Measurements from ENCODE around the gene ITPKA.
"Not testable (repeated sequence)": the region's sequence is repeated elsewhere in the genome, so short reads cannot be mapped to it uniquely, and the experiment has no call there.

Gene ITPKA

DNA sequence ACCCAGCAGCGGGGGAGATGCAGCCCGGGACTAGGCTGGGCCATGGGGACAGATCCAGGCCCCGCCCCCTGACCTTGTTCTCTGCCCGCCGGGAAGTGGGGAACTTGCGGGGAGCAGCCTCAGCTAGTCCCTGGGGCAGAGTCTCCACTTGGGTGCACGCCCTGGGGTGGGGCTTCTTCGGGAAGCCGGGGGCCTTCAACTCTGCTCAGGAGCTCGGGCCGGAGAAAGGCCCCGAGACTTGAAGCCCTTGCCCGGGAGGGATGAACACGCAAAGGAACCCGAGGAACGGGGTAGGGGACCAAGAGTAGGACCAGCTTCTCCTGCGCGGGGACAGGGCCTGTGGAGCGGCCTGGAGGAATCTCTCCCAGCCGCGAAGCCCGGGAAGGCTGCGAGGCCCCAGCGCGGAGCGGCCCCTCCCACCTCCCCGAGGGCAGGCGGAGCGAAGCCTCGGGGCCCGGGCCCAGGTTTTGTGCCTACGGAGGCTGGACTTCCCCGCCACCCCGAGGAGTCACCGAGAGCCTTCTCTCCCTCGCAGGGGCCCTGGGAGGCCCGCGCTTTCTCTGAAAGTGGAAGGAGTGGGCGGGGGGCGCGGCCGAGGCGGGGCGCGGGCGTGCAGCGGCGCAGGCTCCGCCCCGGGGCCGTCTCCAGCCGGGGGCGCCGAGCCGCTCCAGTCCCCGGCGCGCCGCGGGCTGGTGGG is at the start of gene ITPKA:
Gene ITPKA, plus strand, starts transcription at position 670 of the 697 bp plus-strand sequence. CDS start 54 bp downstream, outside the sequence.
- H3K4me3 ChIP-seq (ENCODE audit: low read depth, low read length), result peak within 1 kb of the TSS; percentile 35

DNA sequence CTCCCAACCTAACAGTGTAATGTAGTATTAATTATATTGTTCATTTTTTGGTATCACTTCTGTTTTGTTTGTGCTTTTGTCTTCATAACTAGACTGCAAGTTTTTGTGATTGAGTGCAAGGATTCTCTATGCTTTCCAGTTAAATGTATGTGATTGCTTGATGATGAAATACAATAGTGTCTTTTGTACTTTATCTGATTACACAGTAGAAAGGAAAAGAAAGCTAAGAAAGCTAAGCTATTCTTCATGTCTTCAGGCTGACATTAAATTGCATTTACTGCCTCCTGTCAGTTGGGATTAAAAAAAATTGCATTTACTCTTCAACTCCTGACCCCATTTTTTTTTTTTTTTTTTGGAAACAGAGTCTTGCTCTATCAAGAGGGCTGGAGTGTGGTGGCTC is 48.3 kb upstream of the ITPKA start:
- H3K4me3 ChIP-seq (ENCODE audit: low read depth, low read length), result no peak overlapping the region

DNA sequence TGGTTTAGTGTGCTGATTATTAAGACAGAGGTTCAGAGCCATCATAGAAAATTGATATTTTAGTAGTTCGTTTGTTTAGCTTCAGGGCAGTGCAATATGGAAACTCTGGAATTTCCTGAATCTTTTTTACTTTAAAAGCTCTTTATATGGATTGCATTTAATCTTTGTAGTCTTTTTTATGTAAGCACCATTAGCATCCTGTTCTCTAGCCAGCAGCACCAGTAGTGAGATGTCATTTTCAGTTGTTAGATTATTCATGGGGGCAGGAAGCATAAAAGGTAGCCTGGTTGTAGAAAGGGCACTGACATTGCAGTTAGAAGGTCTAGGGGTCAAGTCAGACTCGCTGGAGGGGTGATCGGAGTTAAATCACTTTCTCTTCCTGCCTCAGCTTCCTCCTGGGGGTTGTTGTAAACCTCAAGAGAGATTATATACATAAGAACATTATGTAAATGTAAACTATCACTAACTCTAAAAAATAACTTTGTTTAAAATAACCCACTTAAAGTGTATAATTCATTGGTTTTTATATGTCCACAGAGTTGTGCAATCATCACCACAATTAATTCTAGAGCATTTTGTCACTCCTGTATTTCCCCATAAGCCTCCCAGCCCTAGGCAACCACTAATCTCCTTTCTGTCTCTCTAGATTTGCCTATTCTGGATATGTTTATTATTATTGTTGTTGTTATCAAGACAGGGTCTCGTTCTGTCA is 31.4 kb upstream of the ITPKA start:
- no peak overlapping the region for H3K4me3 ChIP-seq (ENCODE audit: low read depth, low read length)

DNA sequence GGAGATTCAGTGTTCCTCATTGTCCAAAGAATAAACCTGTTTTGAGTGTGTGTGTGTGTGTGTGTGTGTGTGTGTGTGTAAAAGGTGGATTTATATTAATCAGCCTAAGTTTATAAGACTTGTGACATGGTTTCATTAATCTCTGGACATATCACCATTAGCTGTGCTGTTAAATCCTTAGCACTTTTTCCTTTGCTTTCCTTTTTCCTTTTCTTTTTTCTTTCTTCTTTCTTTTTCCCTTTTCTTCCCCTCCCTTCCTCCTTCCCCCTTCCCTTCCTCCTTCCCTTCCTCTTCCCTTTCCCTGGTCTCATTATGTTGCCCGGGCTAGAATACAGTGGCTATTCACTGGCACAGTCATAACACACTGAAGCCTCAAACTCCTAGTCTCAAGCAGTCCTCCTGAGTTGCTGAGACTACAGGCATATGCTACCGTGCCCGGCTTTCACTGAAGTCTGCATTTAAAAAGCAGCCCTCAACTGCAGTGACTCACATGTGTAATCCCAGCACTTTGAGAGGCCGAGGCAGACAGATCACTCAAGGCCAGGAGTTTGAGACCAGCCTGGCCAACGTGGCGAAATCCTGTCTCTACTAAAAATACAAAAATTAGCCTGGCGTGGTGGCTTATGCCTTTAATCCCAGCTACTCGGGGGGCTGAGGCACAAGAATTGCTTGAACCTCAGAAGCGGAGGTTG is 28.6 kb upstream of the ITPKA start:
- no peak overlapping the region for H3K4me3 ChIP-seq (ENCODE audit: low read depth, low read length)

DNA sequence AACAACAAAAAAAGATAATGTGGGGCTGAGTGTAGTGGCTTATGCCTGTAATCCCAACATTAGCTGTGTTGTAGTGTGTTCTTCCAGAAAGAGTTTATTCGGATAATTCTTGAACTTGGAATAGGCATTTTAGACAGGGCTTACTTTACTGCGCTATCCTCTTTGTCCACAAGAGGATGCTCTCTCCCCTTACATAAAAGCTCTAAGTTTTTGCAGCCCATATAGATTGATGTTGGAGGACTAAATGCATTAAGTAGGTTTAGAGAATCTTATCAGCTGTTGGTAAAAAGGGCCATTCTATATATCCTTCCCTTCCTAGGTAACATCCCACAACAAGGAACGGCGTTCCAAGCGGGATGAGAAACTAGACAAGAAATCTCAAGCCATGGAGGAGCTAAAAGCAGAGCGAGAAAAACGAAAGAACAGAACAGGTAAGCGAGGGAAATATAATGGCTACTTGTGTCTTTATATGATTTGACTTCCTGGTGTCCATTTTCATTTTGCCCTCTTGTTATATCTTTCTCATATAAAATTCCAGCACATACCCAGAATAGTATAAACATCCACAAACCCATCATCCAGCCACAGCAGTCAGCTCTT is 27.8 kb upstream of the ITPKA start:
- H3K4me3 ChIP-seq (ENCODE audit: low read depth, low read length), result no peak overlapping the region

DNA sequence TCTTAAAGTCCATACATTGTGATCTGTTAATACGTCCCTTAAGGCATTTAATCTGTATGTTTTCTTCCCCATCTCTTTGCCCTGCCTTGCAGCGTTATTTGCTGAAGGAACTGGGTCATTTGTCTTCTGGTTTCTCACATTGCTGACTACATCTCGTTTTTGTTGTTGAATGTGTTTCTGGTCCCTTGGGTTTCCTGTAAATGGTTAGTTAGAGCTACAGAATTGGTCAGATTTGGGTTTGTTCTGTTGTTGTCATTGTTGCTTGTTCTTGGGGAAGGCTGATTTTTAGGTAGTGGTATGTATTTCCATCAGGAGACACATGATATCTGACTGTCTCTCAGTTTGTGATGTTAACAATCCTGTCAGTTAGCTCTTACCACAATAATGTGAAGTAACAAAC is 27.0 kb upstream of the ITPKA start:
- H3K4me3 ChIP-seq (ENCODE audit: low read depth, low read length), result no peak overlapping the region

DNA sequence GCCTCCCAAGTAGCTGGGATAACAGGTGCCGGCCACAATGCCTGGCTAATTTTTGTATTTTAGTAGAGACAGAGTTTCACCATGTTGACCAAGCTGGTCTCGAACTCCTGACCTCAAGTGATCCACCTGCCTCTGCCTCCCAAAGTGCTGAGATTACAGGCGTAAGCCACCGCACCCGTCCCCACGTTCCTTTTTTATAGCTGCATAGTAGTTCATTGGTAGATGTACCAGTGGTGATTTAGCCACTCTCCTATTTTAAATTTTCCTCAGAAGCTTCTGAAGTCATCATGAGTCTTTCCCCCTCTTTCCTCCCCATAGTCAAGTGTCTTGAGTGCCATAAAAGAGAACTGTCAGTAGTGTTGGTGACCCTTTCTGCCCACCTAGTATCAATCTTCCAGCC is 24.0 kb upstream of the ITPKA start:
- H3K4me3 ChIP-seq (ENCODE audit: low read depth, low read length), result not testable (repeated sequence)

DNA sequence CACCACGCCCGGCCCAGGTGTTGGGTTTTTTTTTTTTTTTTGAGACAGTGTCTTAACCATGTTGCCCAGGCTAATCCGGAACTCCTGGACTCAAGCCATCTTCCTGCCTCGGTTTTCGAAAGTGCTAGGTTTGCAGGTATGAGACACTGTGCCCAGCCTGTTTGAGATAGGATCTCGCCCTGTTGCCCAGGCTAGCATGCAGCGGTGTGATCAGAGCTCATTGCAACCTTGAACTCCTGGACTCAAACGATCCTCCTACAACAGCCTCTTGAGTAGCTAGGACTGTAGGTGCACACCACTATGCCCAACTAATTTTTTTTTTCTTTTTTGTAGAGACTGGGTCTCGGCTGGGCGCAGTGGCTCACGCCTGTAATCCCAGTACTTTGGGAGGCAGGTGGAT is 20.3 kb upstream of the ITPKA start:
- no peak overlapping the region for H3K4me3 ChIP-seq (ENCODE audit: low read depth, low read length)

DNA sequence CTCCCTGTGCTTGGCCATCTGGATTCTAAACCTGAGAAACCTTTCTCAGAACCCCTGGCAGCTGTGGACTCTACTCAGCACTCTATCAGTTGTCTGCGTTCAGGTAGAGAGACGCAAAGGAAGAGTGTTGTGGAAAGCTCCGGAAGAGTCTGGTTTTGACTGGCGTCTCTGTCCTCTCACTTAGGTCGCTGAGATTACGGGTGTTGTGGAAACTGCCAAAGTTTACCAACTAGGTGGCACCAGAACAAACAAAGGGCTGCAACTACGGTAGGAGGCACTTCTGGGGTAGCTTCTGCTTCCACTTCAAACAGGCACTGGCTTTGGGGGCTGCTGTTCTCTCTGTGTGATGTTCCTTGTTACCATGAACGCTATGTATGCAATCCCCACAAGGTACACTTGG is 19.2 kb upstream of the ITPKA start:
- H3K4me3 ChIP-seq (ENCODE audit: low read depth, low read length), result no peak overlapping the region

DNA sequence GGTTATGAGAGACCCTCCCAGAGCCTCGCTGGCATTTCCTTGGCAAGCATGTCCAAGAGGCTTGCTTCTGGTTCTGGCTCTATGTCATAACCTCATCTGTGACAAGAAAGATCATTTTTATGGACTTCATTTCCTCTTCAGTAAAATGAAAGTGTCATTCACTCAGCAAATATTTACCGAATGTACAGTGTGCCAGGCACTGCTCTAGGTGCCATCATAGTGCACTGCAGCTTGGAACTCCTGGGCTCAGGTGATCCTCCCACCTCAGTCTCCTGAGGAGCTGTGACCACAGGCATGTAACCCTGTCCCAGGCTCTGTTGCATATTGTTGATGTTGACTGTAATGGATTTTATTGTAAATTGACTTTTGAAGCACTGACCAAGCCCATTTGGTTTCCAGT is 18.7 kb upstream of the ITPKA start:
- no peak overlapping the region for H3K4me3 ChIP-seq (ENCODE audit: low read depth, low read length)

DNA sequence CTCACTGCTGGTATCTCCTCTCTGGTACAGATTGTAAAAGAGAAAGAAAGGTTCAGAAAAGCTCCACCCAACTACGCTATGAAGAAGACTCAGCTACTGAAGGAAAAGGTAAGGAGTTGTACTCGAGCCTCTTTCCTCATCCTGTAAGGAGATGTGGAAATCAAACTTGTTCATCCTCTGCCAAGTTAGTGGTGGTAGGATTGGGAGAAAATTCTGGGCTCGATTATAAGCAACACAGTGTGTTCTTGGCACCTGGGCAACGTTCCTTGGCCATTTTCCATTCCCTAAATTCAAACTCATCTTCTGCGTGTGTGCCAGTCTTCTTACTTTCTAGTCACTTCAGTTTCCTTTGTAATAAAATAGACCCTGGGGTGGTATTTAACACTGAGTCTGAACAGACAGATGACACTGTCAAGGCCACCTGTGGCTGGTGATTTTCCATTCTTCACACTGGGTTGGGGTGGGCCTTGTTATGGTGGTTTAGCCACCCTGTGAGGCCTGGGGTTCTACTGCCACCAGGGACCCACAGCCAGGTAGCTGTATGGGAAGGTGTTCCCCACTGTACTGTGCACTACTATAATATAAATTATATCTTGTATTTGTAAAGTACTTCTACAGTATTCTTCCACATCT is 17.1 kb upstream of the ITPKA start:
- H3K4me3 ChIP-seq (ENCODE audit: low read depth, low read length), result no peak overlapping the region

DNA sequence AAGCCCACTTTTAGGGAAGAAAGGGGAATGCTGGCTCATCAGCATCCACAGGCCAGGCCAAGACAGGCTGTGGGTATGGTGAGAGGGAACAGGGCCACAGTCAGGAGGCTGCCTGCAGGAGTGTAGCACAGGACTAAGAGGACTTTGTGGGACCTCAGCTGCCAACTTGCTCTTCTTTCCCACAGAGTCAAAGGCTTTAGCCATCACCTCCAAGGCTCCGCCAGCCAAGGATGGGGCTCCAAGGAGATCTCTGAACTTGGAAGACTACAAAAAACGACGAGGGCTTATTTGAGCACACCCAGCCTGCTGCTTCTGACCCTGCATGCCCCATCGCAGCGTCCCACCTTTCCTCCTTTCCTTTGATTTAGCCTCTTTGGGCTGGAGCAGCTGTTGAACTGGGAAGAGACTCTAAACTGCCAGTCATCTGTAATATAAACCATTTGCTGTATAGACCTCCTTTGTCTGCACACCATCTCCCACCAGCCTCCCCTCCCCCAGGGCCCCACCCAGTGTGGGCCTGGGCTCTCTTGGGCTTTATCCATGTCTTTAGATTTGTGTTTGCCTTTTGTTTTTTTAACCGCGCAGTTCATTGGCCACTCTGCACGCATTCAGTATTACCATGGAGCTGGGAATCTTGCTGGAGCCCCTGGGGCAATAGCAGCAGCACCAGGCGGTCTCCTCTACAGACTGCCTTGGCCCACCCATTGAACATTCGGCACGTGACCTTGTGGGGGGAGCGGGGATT is 13.1 kb upstream of the ITPKA start:
- no peak overlapping the region for H3K4me3 ChIP-seq (ENCODE audit: low read depth, low read length)

DNA sequence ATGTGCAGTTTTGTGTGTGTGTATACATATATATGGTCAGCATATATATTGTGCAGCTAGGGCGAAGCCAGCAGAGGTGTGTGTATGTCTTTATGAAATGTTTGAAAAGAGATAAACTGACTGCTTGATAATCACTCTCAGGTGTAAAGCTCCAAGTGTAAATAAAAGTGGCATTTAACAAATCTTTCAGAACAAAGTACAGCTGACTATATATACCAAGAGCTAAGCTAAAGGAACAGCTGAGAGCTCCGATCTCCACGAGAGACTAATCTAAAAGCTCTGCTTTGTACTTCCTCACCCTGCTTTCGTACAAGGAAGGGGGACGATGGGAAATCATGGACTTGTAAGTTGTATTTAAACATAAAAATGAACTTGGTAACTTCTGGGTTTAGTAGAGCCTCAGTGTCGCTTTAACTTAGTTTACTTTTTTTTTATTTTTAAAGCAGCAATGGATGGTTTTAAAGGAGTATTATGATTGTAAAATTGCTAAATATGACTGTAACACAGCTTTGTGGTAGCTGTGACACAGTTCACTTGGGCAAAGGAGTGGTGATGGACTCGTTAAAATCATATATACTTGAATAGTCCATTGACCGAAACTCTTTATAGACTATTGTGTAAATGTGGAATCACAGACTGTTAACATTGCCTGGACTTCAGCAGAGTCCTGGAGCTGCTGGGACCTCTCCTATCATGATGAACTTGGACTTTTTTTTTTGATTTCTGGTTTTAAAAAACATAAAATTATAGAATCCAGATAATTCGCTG is 11.4 kb upstream of the ITPKA start:
- no peak overlapping the region for H3K4me3 ChIP-seq (ENCODE audit: low read depth, low read length)

DNA sequence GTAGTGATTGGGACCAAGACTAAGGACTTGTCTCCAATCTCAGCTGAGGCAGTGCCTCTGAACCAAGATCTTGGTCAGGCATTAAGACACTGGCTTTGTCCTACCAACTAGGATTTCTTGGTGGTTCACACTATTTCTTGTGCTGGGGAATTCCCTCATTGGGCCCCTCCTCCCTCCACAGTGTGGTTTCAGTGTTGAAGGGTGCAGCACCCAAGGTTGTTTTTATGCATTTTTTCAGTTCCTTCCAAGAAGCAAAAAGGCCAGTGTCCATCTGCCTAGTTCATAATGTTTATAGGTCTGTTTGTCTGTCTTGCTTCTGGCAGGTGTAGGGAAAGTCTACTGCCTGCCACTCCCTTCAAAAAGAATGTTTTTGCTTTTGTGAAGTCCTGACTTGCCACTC is 10.6 kb upstream of the ITPKA start:
- H3K4me3 ChIP-seq (ENCODE audit: low read depth, low read length), result no peak overlapping the region

DNA sequence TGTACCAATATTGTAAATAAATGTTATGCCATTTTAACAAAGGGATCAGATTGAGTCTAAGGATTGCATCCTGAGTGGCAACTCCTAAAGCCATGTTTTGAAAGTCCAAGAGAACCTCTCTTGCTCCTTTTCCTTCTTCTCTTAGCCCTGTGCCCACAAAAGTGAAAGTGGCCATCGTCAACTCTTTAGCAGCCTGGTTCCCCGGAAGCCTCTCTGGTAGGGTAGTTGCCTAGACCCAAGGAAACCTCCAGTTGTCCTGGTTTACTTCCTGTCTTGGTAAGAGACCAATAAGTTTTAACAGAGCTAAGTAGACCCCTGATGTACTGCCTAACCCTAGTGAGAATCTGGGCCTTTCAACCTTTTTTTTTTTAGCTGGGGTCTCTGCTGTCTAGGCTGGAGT is 10.2 kb upstream of the ITPKA start:
- no peak overlapping the region for H3K4me3 ChIP-seq (ENCODE audit: low read depth, low read length)

DNA sequence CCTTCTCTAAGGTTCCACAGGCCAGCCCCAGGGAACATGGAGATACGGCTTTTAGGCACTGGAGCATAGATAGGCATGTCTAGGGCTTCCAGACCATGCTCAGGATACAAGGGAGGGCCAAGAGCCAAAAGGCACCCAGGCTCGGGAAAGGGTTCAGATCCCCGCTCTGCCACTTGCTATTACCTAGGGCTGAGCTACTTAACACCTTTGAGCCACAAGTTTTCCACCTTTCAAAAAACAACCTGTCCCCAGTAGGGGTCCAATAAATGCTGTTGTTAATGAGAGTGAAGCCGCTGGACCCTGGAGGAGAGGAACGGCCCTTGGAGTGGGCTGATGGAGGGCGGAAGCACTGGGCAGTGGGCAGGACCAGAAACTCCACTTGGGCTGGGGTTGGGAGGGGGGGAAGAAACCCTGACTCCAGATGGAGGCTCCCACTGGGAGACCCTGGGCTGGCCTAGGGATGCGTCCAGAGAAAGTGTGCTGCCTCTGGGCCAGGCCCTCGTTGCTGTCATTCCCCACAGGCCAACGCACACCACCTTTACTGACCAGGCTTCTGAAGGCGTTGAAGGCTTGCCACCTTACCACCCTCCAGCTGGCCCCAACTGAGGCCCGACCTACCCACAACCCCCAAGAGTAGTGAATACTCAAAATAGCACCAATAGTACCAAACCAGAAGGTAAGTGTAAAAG is 8.6 kb upstream of the ITPKA start:
- H3K4me3 ChIP-seq (ENCODE audit: low read depth, low read length), result no peak overlapping the region

DNA sequence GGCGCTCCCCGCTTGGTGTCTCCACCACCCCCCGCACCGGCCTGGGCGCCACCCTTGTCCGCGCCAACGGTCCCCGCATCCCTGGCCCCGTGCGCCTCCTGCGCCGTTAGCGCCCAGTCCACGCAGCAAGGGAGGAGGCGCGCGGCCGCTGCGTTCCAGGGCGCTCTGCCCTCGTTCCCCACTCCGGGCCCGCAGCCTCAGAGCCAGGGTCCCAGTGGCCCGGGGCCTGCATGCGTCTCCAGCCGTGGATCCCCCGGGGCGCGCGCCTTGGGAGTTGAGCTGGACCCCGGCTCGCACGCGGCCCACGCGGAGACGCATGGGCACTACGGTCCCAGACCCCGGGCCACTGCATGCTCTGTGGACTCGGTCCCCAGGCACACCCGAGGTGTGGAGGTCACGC is 7.4 kb upstream of the ITPKA start:
- no peak overlapping the region for H3K4me3 ChIP-seq (ENCODE audit: low read depth, low read length)

DNA sequence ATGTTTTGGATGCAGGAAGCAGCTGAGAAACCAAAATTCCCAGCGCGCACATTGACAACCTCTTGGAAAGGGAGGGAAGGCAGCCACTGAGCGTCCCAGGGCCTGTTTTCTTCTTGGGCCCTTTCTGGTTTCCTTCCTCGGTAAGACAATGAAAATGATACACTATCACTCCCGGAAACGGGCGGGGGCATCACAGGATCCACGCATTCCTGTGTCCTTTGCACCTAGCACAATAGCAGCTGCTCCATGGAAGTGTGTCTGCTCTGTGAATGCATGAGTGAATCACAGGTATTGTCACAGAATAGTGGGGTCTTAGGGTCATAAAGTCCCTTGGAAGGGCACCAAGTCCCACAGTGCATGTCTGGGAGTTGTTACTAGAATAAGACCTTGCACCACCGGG is 6.3 kb upstream of the ITPKA start:
- no peak overlapping the region for H3K4me3 ChIP-seq (ENCODE audit: low read depth, low read length)

DNA sequence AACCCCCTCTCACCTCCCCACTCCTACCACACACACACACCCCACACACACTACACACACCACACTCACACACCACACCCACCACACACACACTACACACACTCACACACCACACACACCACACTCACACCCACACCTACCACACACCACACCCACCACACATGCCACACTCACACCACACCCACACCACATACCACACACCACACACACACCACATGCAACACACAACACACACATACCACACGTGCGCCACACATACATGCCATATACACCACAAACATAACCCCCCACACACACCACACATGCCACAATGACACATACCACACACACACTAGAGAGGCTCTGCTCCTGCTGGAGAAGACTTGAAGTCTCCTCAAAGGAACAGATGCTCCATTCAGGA is 5.9 kb upstream of the ITPKA start:
- no peak overlapping the region for H3K4me3 ChIP-seq (ENCODE audit: low read depth, low read length)
